HCT116 (cell line): ENCODE measurements around the gene CAVIN2.

ENCODE experiments used
- ELF1 ChIP-seq: IDR thresholded peaks from 2 replicates; pipeline ENCODE4 v1.6.1; 2012; ENCODE audit warnings: low read depth, borderline replicate concordance
- EZH2 ChIP-seq: fragments of 200-600 bp; sonication (generic); IDR thresholded peaks from 2 replicates; pipeline ENCODE4 v1.6.1; 2017; ENCODE audit warnings: antibody characterized with exemption, mixed run types
- EZH2phosphoT487 ChIP-seq: fragments of 200-600 bp; IDR thresholded peaks from 2 replicates; pipeline ENCODE4 v1.6.1; 2018; ENCODE audit warnings: antibody characterized with exemption, borderline replicate concordance
- FOSL1 ChIP-seq: IDR thresholded peaks from 2 replicates; pipeline ENCODE4 v1.6.1; 2012; ENCODE audit warnings: low read depth
- POLR2A ChIP-seq: IDR thresholded peaks from 2 replicates; pipeline ENCODE4 v1.7.0; 2011; ENCODE audit warnings: borderline replicate concordance; ENCODE audit not compliant: insufficient read depth, insufficient read length; ENCODE audit errors: extremely low read depth
- RAD21 ChIP-seq: IDR thresholded peaks from 2 replicates; pipeline ENCODE4 v1.6.1; 2012; ENCODE audit warnings: low read depth, mild to moderate bottlenecking
- ZNF274 ChIP-seq: fragments of 200-500 bp; sonication (Bioruptor generic); IDR thresholded peaks from 2 replicates; pipeline ENCODE4 v1.6.1; 2014; ENCODE audit warnings: mild to moderate bottlenecking, low read depth, low read length, inconsistent platforms
- TF ChIP-seq, protein P1 (sequence below), 3 experiments: fragments of 200-600 bp in 1 of 3; sonication (generic) in 1 of 3; IDR thresholded peaks in 2 of 3; conservative IDR thresholded peaks in 1 of 3; 2 replicates each; pipeline ENCODE4 v1.5.1; 2012 to 2017; ENCODE audit warnings: low read depth in 2 of 3, low read length in 2 of 3, antibody characterized with exemption in 1 of 3, borderline replicate concordance in 1 of 3, control low read depth in 1 of 3, mild to moderate bottlenecking in 1 of 3, mixed read lengths in 1 of 3, mixed run types in 1 of 3, moderate library complexity in 1 of 3; ENCODE audit not compliant: insufficient read depth in 1 of 3
- TF ChIP-seq, protein P2 (sequence below): IDR thresholded peaks from 2 replicates; pipeline ENCODE4 v1.6.1; 2012

DNA sequence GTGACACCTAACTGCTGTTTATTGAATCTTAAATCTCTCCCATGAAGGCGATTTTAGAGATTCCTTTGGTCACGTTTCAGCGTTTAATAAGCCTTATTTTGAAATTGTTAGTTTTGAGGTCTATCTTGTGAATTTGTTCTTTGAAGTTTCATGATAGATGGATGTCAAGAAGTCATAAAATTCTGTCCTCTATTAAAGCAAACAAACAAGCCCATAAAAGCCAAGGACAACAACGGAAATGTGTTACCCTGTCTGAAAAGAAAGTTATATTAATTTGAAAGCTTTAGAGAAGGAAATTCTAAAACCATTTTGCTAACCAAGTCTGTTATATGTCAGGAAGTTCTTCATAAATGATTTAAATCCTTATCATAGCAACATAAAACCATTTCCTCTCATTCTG is 7.0 kb upstream of the CAVIN2 start:
- TF ChIP-seq RAD21 = no peak
- TF ChIP-seq, protein P1, sequence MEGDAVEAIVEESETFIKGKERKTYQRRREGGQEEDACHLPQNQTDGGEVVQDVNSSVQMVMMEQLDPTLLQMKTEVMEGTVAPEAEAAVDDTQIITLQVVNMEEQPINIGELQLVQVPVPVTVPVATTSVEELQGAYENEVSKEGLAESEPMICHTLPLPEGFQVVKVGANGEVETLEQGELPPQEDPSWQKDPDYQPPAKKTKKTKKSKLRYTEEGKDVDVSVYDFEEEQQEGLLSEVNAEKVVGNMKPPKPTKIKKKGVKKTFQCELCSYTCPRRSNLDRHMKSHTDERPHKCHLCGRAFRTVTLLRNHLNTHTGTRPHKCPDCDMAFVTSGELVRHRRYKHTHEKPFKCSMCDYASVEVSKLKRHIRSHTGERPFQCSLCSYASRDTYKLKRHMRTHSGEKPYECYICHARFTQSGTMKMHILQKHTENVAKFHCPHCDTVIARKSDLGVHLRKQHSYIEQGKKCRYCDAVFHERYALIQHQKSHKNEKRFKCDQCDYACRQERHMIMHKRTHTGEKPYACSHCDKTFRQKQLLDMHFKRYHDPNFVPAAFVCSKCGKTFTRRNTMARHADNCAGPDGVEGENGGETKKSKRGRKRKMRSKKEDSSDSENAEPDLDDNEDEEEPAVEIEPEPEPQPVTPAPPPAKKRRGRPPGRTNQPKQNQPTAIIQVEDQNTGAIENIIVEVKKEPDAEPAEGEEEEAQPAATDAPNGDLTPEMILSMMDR (IDR thresholded peaks at IDR 0.05 in 2 of 3, conservative IDR thresholded peaks at IDR 0.05 in 1 of 3; ENCODE audit: borderline replicate concordance in 1 of 3, insufficient read depth in 1 of 3, low read depth in 2 of 3, low read length in 2 of 3) = no peak
- TF ChIP-seq EZH2phosphoT487 = no peak
- no peak for TF ChIP-seq EZH2
- no peak for TF ChIP-seq POLR2A
- TF ChIP-seq ELF1 = no peak
- TF ChIP-seq ZNF274 = no peak
- TF ChIP-seq, protein P2, sequence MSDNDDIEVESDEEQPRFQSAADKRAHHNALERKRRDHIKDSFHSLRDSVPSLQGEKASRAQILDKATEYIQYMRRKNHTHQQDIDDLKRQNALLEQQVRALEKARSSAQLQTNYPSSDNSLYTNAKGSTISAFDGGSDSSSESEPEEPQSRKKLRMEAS = no peak
- TF ChIP-seq FOSL1 = no peak
